IMR-90 (cell line): ENCODE measurements around the gene GPR157. TPM values are rescaled to one million over a fixed set of nuclear protein-coding genes. Genes with fewer than 3 reads are reported as not detected.

Experiments
- ATAC-seq: fragments of 200-7000 bp; cut with Tn5 transposase; 2 replicates; pipeline ENCODE4 v1.9.1; 2020; ENCODE audit warnings: low read depth, mild to moderate bottlenecking, moderate library complexity
- BruUV-seq: library from RNA; stranded (reverse); fragments of 400-500 nt; replicated peaks from 2 replicates; lab custom pipeline; 2021; lab: Mats Ljungman, UMichigan
- CTCF ChIA-PET: fragments of 300-600 bp; formaldehyde crosslinking; extraction: SDS; loops from one replicate; lab custom pipeline; 2021; ENCODE audit warnings: antibody characterized with exemption; lab: Yijun Ruan, JAX
- POLR2A ChIA-PET: fragments of 300-600 bp; sonication (Branson Sonifier 250); formaldehyde crosslinking; loops from one replicate; lab custom pipeline; 2022; ENCODE audit warnings: antibody characterized with exemption; ENCODE audit not compliant: unreplicated experiment; lab: Charles Lee
- DNase-seq: peaks from one replicate; pipeline ENCODE4 v3.0.0; 2013
- H2AFZ ChIP-seq: replicated peaks from 2 replicates; pipeline ENCODE3; 2013; ENCODE audit warnings: low read length, mild to moderate bottlenecking; ENCODE audit not compliant: poor library complexity
- H2AK5ac ChIP-seq: 2 replicates; pipeline ENCODE4 v1.6.1; 2013; ENCODE audit warnings: low read depth, low read length, inconsistent platforms
- H2AK9ac ChIP-seq: replicated peaks from 2 replicates; pipeline ENCODE3; 2013; ENCODE audit warnings: mild to moderate bottlenecking, low read depth, low read length, moderate library complexity; ENCODE audit not compliant: poor library complexity
- H2BK120ac ChIP-seq: 2 replicates; pipeline ENCODE4 v1.6.1; 2013; ENCODE audit warnings: low read depth, low read length, inconsistent platforms
- H2BK15ac ChIP-seq: 3 replicates; pipeline ENCODE4 v1.6.1; 2013; ENCODE audit warnings: low read depth, low read length, inconsistent platforms
- H2BK20ac ChIP-seq: 2 replicates; pipeline ENCODE4 v1.6.1; 2013; ENCODE audit warnings: low read depth, mild to moderate bottlenecking, inconsistent platforms, low read length, moderate library complexity
- H2BK5ac ChIP-seq: 2 replicates; pipeline ENCODE4 v1.6.1; 2013; ENCODE audit warnings: mild to moderate bottlenecking, low read depth, low read length, inconsistent platforms; ENCODE audit not compliant: poor library complexity, severe bottlenecking
- H3K14ac ChIP-seq: replicated peaks from 2 replicates; pipeline ENCODE4 v1.6.1; 2013; ENCODE audit warnings: low read depth, low read length, inconsistent platforms
- H3K18ac ChIP-seq: 2 replicates; pipeline ENCODE4 v1.6.1; 2013; ENCODE audit warnings: low read depth, low read length, control low read depth
- H3K23ac ChIP-seq: 2 replicates; pipeline ENCODE4 v1.6.1; 2013; ENCODE audit warnings: low read depth, low read length, inconsistent platforms
- H3K27ac ChIP-seq: 2 replicates; pipeline ENCODE4 v1.5.1; 2013; ENCODE audit warnings: mild to moderate bottlenecking, control low read depth, low read length; ENCODE audit not compliant: insufficient read depth
- H3K27me3 ChIP-seq: 2 replicates; pipeline ENCODE4 v1.6.1; 2013; ENCODE audit warnings: low read length; ENCODE audit not compliant: control insufficient read depth, insufficient read depth
- H3K36me3 ChIP-seq: 2 replicates; pipeline ENCODE4 v1.6.1; 2013; ENCODE audit warnings: low read length, mixed read lengths; ENCODE audit not compliant: control insufficient read depth, insufficient read depth
- H3K4ac ChIP-seq: 2 replicates; pipeline ENCODE4 v1.6.1; 2013; ENCODE audit warnings: low read depth, low read length, inconsistent platforms
- H3K4me1 ChIP-seq: 2 replicates; pipeline ENCODE4 v1.6.1; 2013; ENCODE audit warnings: low read length, mixed read lengths; ENCODE audit not compliant: control insufficient read depth, insufficient read depth
- H3K4me2 ChIP-seq: 2 replicates; pipeline ENCODE4 v1.6.1; 2013; ENCODE audit warnings: low read depth, mild to moderate bottlenecking, control low read depth, low read length, moderate library complexity
- H3K4me3 ChIP-seq: 2 replicates; pipeline ENCODE4 v1.5.1; 2013; ENCODE audit warnings: low read depth, mild to moderate bottlenecking, control low read depth, low read length, moderate library complexity; ENCODE audit not compliant: insufficient read depth
- H3K56ac ChIP-seq: 2 replicates; pipeline ENCODE4 v1.6.1; 2013; ENCODE audit warnings: low read length, inconsistent platforms; ENCODE audit not compliant: insufficient read depth; ENCODE audit errors: extremely low read depth
- H3K79me1 ChIP-seq, 2 experiments: 2 replicates each; pipeline ENCODE4 v1.6.1; 2013; ENCODE audit warnings: low read length in 2 of 2, inconsistent platforms in 1 of 2, low read depth in 1 of 2
- H3K9ac ChIP-seq: 2 replicates; pipeline ENCODE4 v1.6.1; 2013; ENCODE audit warnings: low read depth, low read length, control low read depth
- H3K9me1 ChIP-seq: 2 replicates; pipeline ENCODE4 v1.6.1; 2013; ENCODE audit warnings: low read length, inconsistent platforms; ENCODE audit not compliant: insufficient read depth
- H3K9me3 ChIP-seq: 2 replicates; pipeline ENCODE4 v1.6.1; 2013; ENCODE audit warnings: low read length; ENCODE audit not compliant: control insufficient read depth, insufficient read depth
- H4K20me1 ChIP-seq: 2 replicates; pipeline ENCODE4 v1.6.1; 2013; ENCODE audit warnings: low read length, inconsistent platforms; ENCODE audit not compliant: insufficient read depth
- H4K5ac ChIP-seq: 2 replicates; pipeline ENCODE4 v1.6.1; 2013; ENCODE audit warnings: mild to moderate bottlenecking, low read depth, low read length, control low read depth
- H4K8ac ChIP-seq, 2 experiments: 2 replicates each; pipeline ENCODE4 v1.6.1; 2013; ENCODE audit warnings: low read depth in 2 of 2, low read length in 2 of 2, control low read depth in 1 of 2, inconsistent platforms in 1 of 2
- H4K91ac ChIP-seq: 2 replicates; pipeline ENCODE4 v1.6.1; 2013; ENCODE audit warnings: low read depth, low read length, inconsistent platforms; ENCODE audit not compliant: insufficient read depth
- BHLHE40 ChIP-seq: fragments of 150-350 bp; IDR thresholded peaks from 2 replicates; pipeline ENCODE4 v1.6.1; 2016; ENCODE audit warnings: mild to moderate bottlenecking, low read depth, low read length
- CEBPB ChIP-seq: IDR thresholded peaks from 2 replicates; pipeline ENCODE4 v1.6.1; 2012; ENCODE audit warnings: low read depth, low read length, improper control_type of control experiment
- CHD1 ChIP-seq: IDR thresholded peaks from 2 replicates; pipeline ENCODE4 v1.6.1; 2012; ENCODE audit warnings: low read depth, low read length, improper control_type of control experiment
- FOS ChIP-seq: fragments of 150-350 bp; IDR thresholded peaks from 2 replicates; pipeline ENCODE4 v1.6.1; 2016; ENCODE audit warnings: low read depth, low read length
- MAFK ChIP-seq: IDR thresholded peaks from 2 replicates; pipeline ENCODE4 v1.6.1; 2012; ENCODE audit warnings: low read depth, low read length, improper control_type of control experiment
- MAZ ChIP-seq: IDR thresholded peaks from 2 replicates; pipeline ENCODE4 v1.6.1; 2012; ENCODE audit warnings: low read depth, mild to moderate bottlenecking, low read length, improper control_type of control experiment, moderate library complexity, borderline replicate concordance
- MXI1 ChIP-seq: IDR thresholded peaks from 2 replicates; pipeline ENCODE4 v1.6.1; 2012; ENCODE audit warnings: low read depth, mild to moderate bottlenecking, low read length, moderate library complexity, borderline replicate concordance
- NFE2L2 ChIP-seq: fragments of 150-350 bp; IDR thresholded peaks from 2 replicates; pipeline ENCODE4 v1.6.1; 2016; ENCODE audit warnings: low read depth, mild to moderate bottlenecking, low read length
- POLR2A ChIP-seq: IDR thresholded peaks from 2 replicates; pipeline ENCODE4 v1.6.1; 2012; ENCODE audit warnings: mild to moderate bottlenecking, low read depth, low read length
- RAD21 ChIP-seq: IDR thresholded peaks from 2 replicates; pipeline ENCODE4 v1.6.1; 2012; ENCODE audit warnings: low read length, improper control_type of control experiment
- RCOR1 ChIP-seq: IDR thresholded peaks from 2 replicates; pipeline ENCODE4 v1.6.1; 2012; ENCODE audit warnings: mild to moderate bottlenecking, low read length, improper control_type of control experiment; ENCODE audit not compliant: insufficient replicate concordance
- RFX5 ChIP-seq: IDR thresholded peaks from 2 replicates; pipeline ENCODE4 v1.8.0; 2012; ENCODE audit warnings: low read depth, mild to moderate bottlenecking, low read length, moderate library complexity
- WGBS, 2 experiments: methylation state at CpG; one replicate each; pipeline versions ENCODE4 v1.1.5 to v1.1.7; 2013; ENCODE audit warnings: missing lambda C conversion rate in 2 of 2; ENCODE audit not compliant: insufficient read length in 1 of 2; ENCODE audit errors: extremely low coverage in 2 of 2; 5-methylcytosine and 5-hydroxymethylcytosine counted together
- dilution Hi-C: fragments of 300-500 bp; cut with HindIII; formaldehyde crosslinking; loops from one replicate; pipeline ENCODE4 v1.14.3; 2018; ENCODE audit warnings: low sequenced_read_pairs; ENCODE audit not compliant: unreplicated experiment
- in situ Hi-C: fragments of 300-500 bp; cut with MboI; formaldehyde crosslinking; loops from 3 replicates; pipeline ENCODE4 v1.14.3; 2019; ENCODE audit warnings: low sequenced_read_pairs, inconsistent platforms, mixed read lengths
- intact Hi-C: fragments of 100-400 bp; cut with micrococcal nuclease; formaldehyde crosslinking; loops from 2 replicates; pipeline ENCODE4 v1.10.0; 2022
- polyA plus RNA-seq, 3 experiments: library from polyadenylated mRNA; depleted of rRNA; stranded (reverse); fragments of >200 nt; gene quantifications; 2 replicates each; pipeline ENCODE4 v1.2.3, GENCODE V29; 2012; ENCODE audit warnings: low replicate concordance in 1 of 3
- total RNA-seq: library from RNA; depleted of rRNA; stranded (reverse); fragments of >200 nt; gene quantifications from 2 replicates; pipeline ENCODE4 v1.2.3, GENCODE V29; 2012
- TF ChIP-seq, protein P1 (sequence below): fragments of 150-350 bp; IDR thresholded peaks from 2 replicates; pipeline ENCODE4 v1.6.1; 2016; ENCODE audit warnings: low read depth, mild to moderate bottlenecking, low read length, moderate library complexity, borderline replicate concordance
- TF ChIP-seq, protein P2 (sequence below): conservative IDR thresholded peaks from 2 replicates; pipeline ENCODE4 v1.5.1; 2012; ENCODE audit warnings: mild to moderate bottlenecking, low read depth, low read length, improper control_type of control experiment
- TF ChIP-seq, protein P3 (sequence below): fragments of 150-350 bp; IDR thresholded peaks from 2 replicates; pipeline ENCODE4 v1.6.1; 2017; ENCODE audit warnings: mild to moderate bottlenecking, antibody characterized with exemption, low read length, low read depth

The GPR157 gene
- total and polyA plus RNA-seq, 2 of the 4 experiments (the other 2 are of a cell fraction) = 1.8 to 2.7 TPM

DNA sequence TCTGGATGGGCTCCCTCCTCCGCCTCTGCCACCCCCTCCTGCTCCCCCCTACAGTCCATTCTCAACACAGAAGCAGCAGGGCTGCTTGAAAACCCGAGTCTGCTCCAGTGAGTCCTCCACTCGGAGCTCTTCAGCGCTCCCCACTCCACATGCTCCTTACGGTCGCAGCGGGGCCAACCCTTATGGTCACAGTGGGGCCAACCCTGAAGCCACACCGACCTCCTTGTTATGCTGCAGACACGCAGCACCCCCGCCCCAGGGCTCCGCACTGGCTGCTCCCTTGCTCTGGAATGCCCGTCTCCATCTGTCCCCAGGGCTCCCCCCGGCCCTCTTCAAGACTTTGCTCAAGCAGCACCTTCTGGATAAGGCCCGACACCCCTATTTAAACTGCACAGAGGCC is 22.6 kb downstream of the GPR157 start:
- Histone ChIP-seq H3K9me1 (no peaks in the 10 kb centered on the region; the same call in 1 of the 2 replicates), H2BK120ac (no peak overlapping the region), H4K8ac (no peak overlapping the region), H4K5ac (no peak overlapping the region), H3K18ac (no peak overlapping the region), H3K14ac (no peak overlapping the region), H3K4me1 (peaks cover 3% of the 10 kb centered on the region), H2AK5ac (no peak overlapping the region), H3K4ac (no peak overlapping the region), H3K9ac (no peak overlapping the region), H3K27me3 (no peaks in the 10 kb centered on the region), H4K91ac (no peak overlapping the region), H3K56ac (no peak overlapping the region), H3K9me3 (no peaks in the 10 kb centered on the region), H3K4me2 (no peak overlapping the region), H3K36me3 (peaks cover 5% of the 10 kb centered on the region), H2AK9ac (no peak overlapping the region), H4K20me1 (no peaks in the 10 kb centered on the region; the same call in none of the 2 replicates), H2BK20ac (no peak overlapping the region), H3K4me3 (no peak overlapping the region), H3K27ac (no peak overlapping the region), H2AFZ (no peak overlapping the region), H2BK15ac (no peak overlapping the region), H3K23ac (no peak overlapping the region), H2BK5ac (no peak overlapping the region), H3K79me1 (no peaks in the 10 kb centered on the region; a peak in 2 of 4 replicates)
- 87% methylated on average over 11 of the region's 14 CpGs; no CpG with 5 or more reads in 1 of the 2 experiments for WGBS, 2 experiments
- ChIA-PET POLR2A (no interaction called here), CTCF (no interaction called here)
- DNase-seq (no peak), ATAC-seq (no peak)
- no TSS peak for BruUV-seq
- in situ Hi-C loops (no loop called here), intact Hi-C loops (no loop called here), dilution Hi-C loops (no loop called here)
- TF ChIP-seq NFE2L2 (no peak), BHLHE40 (no peak), FOS (no peak), MAFK (no peak), RFX5 (no peak), MAZ (no peak), CHD1 (no peak), RAD21 (no peak), CEBPB (no peak), RCOR1 (no peak), MXI1 (no peak), POLR2A (no peak)
- TF ChIP-seq, protein P1, sequence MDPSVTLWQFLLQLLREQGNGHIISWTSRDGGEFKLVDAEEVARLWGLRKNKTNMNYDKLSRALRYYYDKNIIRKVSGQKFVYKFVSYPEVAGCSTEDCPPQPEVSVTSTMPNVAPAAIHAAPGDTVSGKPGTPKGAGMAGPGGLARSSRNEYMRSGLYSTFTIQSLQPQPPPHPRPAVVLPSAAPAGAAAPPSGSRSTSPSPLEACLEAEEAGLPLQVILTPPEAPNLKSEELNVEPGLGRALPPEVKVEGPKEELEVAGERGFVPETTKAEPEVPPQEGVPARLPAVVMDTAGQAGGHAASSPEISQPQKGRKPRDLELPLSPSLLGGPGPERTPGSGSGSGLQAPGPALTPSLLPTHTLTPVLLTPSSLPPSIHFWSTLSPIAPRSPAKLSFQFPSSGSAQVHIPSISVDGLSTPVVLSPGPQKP = no peak
- TF ChIP-seq, protein P2, sequence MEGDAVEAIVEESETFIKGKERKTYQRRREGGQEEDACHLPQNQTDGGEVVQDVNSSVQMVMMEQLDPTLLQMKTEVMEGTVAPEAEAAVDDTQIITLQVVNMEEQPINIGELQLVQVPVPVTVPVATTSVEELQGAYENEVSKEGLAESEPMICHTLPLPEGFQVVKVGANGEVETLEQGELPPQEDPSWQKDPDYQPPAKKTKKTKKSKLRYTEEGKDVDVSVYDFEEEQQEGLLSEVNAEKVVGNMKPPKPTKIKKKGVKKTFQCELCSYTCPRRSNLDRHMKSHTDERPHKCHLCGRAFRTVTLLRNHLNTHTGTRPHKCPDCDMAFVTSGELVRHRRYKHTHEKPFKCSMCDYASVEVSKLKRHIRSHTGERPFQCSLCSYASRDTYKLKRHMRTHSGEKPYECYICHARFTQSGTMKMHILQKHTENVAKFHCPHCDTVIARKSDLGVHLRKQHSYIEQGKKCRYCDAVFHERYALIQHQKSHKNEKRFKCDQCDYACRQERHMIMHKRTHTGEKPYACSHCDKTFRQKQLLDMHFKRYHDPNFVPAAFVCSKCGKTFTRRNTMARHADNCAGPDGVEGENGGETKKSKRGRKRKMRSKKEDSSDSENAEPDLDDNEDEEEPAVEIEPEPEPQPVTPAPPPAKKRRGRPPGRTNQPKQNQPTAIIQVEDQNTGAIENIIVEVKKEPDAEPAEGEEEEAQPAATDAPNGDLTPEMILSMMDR = no peak
- TF ChIP-seq, protein P3, sequence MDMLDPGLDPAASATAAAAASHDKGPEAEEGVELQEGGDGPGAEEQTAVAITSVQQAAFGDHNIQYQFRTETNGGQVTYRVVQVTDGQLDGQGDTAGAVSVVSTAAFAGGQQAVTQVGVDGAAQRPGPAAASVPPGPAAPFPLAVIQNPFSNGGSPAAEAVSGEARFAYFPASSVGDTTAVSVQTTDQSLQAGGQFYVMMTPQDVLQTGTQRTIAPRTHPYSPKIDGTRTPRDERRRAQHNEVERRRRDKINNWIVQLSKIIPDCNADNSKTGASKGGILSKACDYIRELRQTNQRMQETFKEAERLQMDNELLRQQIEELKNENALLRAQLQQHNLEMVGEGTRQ = no peak
